Measurements from ENCODE around the gene PLAC1.

Gene PLAC1

GRCh38 chrX:134538316-134538715 is 120.0 kb downstream of the PLAC1 start:
- no peak for DNase-seq (ENCODE audit: low read depth)
- Histone ChIP-seq H3K27me3 (replicated peaks; ENCODE audit: control insufficient read depth, insufficient read depth, low read length) (peaks cover 5% of the 10 kb centered on the region), H3K4me1 (ENCODE audit: control insufficient read depth, insufficient read depth, low read length) (peaks cover 21% of the 10 kb centered on the region), H3K36me3 (ENCODE audit: control insufficient read depth, insufficient read depth, low read length, severe bottlenecking) (no peaks in the 10 kb centered on the region), H3K9me3 (ENCODE audit: control insufficient read depth, low read length) (no peaks in the 10 kb centered on the region), H3K9ac (ENCODE audit: low read length) (no peak overlapping the region), H3K4me3 (ENCODE audit: low read length) (no peak overlapping the region)

GRCh38 chrX:134537179-134537955 is 120.9 kb downstream of the PLAC1 start:
- Histone ChIP-seq H3K9me3 (ENCODE audit: control insufficient read depth, low read length) (no peaks in the 10 kb centered on the region), H3K4me3 (ENCODE audit: low read length) (no peak overlapping the region)
- DNase-seq (ENCODE audit: low read depth): no peak

GRCh38 chrX:134533952-134534351 is 124.3 kb downstream of the PLAC1 start:
- no peaks in the 10 kb centered on the region for H3K36me3 ChIP-seq (ENCODE audit: control insufficient read depth, insufficient read depth, low read length, severe bottlenecking)
- H3K9me3 ChIP-seq (ENCODE audit: control insufficient read depth, low read length): no peaks in the 10 kb centered on the region
- H3K4me3 ChIP-seq (ENCODE audit: low read length): no peak overlapping the region
- H3K27me3 ChIP-seq (replicated peaks; ENCODE audit: control insufficient read depth, insufficient read depth, low read length): no peaks in the 10 kb centered on the region
- no peak for DNase-seq (ENCODE audit: low read depth)
- H3K9ac ChIP-seq (ENCODE audit: low read length): no peak overlapping the region
- peaks cover 10% of the 10 kb centered on the region for H3K4me1 ChIP-seq (ENCODE audit: control insufficient read depth, insufficient read depth, low read length)

More at GRCh38 chrX:134537179-134537955, 120.9 kb downstream of the PLAC1 start:
- no peak overlapping the region for H3K9ac ChIP-seq (ENCODE audit: low read length)
- no peaks in the 10 kb centered on the region for H3K36me3 ChIP-seq (ENCODE audit: control insufficient read depth, insufficient read depth, low read length, severe bottlenecking)
- peaks cover 11% of the 10 kb centered on the region for H3K4me1 ChIP-seq (ENCODE audit: control insufficient read depth, insufficient read depth, low read length)
- peaks cover 5% of the 10 kb centered on the region for H3K27me3 ChIP-seq (replicated peaks; ENCODE audit: control insufficient read depth, insufficient read depth, low read length)

GRCh38 chrX:134533352-134533751 is 124.9 kb downstream of the PLAC1 start:
- Histone ChIP-seq H3K4me3 (ENCODE audit: low read length) (no peak overlapping the region), H3K9ac (ENCODE audit: low read length) (no peak overlapping the region), H3K4me1 (ENCODE audit: control insufficient read depth, insufficient read depth, low read length) (peaks cover 10% of the 10 kb centered on the region), H3K36me3 (ENCODE audit: control insufficient read depth, insufficient read depth, low read length, severe bottlenecking) (no peaks in the 10 kb centered on the region), H3K9me3 (ENCODE audit: control insufficient read depth, low read length) (no peaks in the 10 kb centered on the region), H3K27me3 (replicated peaks; ENCODE audit: control insufficient read depth, insufficient read depth, low read length) (no peaks in the 10 kb centered on the region)
- no peak for DNase-seq (ENCODE audit: low read depth)

GRCh38 chrX:134530845-134531244 is 127.4 kb downstream of the PLAC1 start:
- Histone ChIP-seq H3K4me3 (ENCODE audit: low read length) (no peak overlapping the region), H3K27me3 (replicated peaks; ENCODE audit: control insufficient read depth, insufficient read depth, low read length) (no peaks in the 10 kb centered on the region), H3K9me3 (ENCODE audit: control insufficient read depth, low read length) (no peaks in the 10 kb centered on the region), H3K4me1 (ENCODE audit: control insufficient read depth, insufficient read depth, low read length) (no peaks in the 10 kb centered on the region), H3K9ac (ENCODE audit: low read length) (no peak overlapping the region), H3K36me3 (ENCODE audit: control insufficient read depth, insufficient read depth, low read length, severe bottlenecking) (no peaks in the 10 kb centered on the region)
- no peak for DNase-seq (ENCODE audit: low read depth)

GRCh38 chrX:134529481-134529880 is 128.8 kb downstream of the PLAC1 start:
- H3K27me3 ChIP-seq (replicated peaks; ENCODE audit: control insufficient read depth, insufficient read depth, low read length): no peaks in the 10 kb centered on the region
- H3K9me3 ChIP-seq (ENCODE audit: control insufficient read depth, low read length): no peaks in the 10 kb centered on the region
- no peaks in the 10 kb centered on the region for H3K4me1 ChIP-seq (ENCODE audit: control insufficient read depth, insufficient read depth, low read length)
- DNase-seq (ENCODE audit: low read depth): no peak
- no peak overlapping the region for H3K4me3 ChIP-seq (ENCODE audit: low read length)
- no peaks in the 10 kb centered on the region for H3K36me3 ChIP-seq (ENCODE audit: control insufficient read depth, insufficient read depth, low read length, severe bottlenecking)
- no peak overlapping the region for H3K9ac ChIP-seq (ENCODE audit: low read length)

- Histone ChIP-seq H3K27me3 (replicated peaks; ENCODE audit: control insufficient read depth, insufficient read depth, low read length) (no peaks in the 10 kb centered on the region), H3K4me3 (ENCODE audit: low read length) (no peak overlapping the region), H3K36me3 (ENCODE audit: control insufficient read depth, insufficient read depth, low read length, severe bottlenecking) (no peaks in the 10 kb centered on the region), H3K4me1 (ENCODE audit: control insufficient read depth, insufficient read depth, low read length) (no peaks in the 10 kb centered on the region), H3K9ac (ENCODE audit: low read length) (no peak overlapping the region), H3K9me3 (ENCODE audit: control insufficient read depth, low read length) (no peaks in the 10 kb centered on the region)
- DNase-seq (ENCODE audit: low read depth): no peak
Measured at GRCh38 chrX:134528960-134529359, 129.3 kb downstream of the PLAC1 start.

GRCh38 chrX:134526399-134526798 is 131.9 kb downstream of the PLAC1 start:
- Histone ChIP-seq H3K4me1 (ENCODE audit: control insufficient read depth, insufficient read depth, low read length) (no peaks in the 10 kb centered on the region), H3K4me3 (ENCODE audit: low read length) (no peak overlapping the region), H3K36me3 (ENCODE audit: control insufficient read depth, insufficient read depth, low read length, severe bottlenecking) (no peaks in the 10 kb centered on the region), H3K9me3 (ENCODE audit: control insufficient read depth, low read length) (no peaks in the 10 kb centered on the region), H3K9ac (ENCODE audit: low read length) (no peak overlapping the region), H3K27me3 (replicated peaks; ENCODE audit: control insufficient read depth, insufficient read depth, low read length) (no peaks in the 10 kb centered on the region)
- DNase-seq (ENCODE audit: low read depth): no peak

- DNase-seq (ENCODE audit: low read depth): no peak
- Histone ChIP-seq H3K36me3 (ENCODE audit: control insufficient read depth, insufficient read depth, low read length, severe bottlenecking) (no peaks in the 10 kb centered on the region), H3K9me3 (ENCODE audit: control insufficient read depth, low read length) (no peaks in the 10 kb centered on the region), H3K4me3 (ENCODE audit: low read length) (no peak overlapping the region), H3K9ac (ENCODE audit: low read length) (no peak overlapping the region), H3K27me3 (replicated peaks; ENCODE audit: control insufficient read depth, insufficient read depth, low read length) (no peaks in the 10 kb centered on the region), H3K4me1 (ENCODE audit: control insufficient read depth, insufficient read depth, low read length) (no peaks in the 10 kb centered on the region)
Measured at GRCh38 chrX:134525086-134525792, 133.0 kb downstream of the PLAC1 start.

- no peak for DNase-seq (ENCODE audit: low read depth)
- no peaks in the 10 kb centered on the region for H3K27me3 ChIP-seq (replicated peaks; ENCODE audit: control insufficient read depth, insufficient read depth, low read length)
- H3K4me3 ChIP-seq (ENCODE audit: low read length): no peak overlapping the region
- no peaks in the 10 kb centered on the region for H3K36me3 ChIP-seq (ENCODE audit: control insufficient read depth, insufficient read depth, low read length, severe bottlenecking)
- H3K9ac ChIP-seq (ENCODE audit: low read length): no peak overlapping the region
- no peaks in the 10 kb centered on the region for H3K9me3 ChIP-seq (ENCODE audit: control insufficient read depth, low read length)
- no peaks in the 10 kb centered on the region for H3K4me1 ChIP-seq (ENCODE audit: control insufficient read depth, insufficient read depth, low read length)
Measured at GRCh38 chrX:134524181-134524580, 134.1 kb downstream of the PLAC1 start.

GRCh38 chrX:134520860-134521390 is 137.3 kb downstream of the PLAC1 start:
- peak; percentile 74 for DNase-seq (ENCODE audit: low read depth)
- Histone ChIP-seq H3K4me1 (ENCODE audit: control insufficient read depth, insufficient read depth, low read length) (no peaks in the 10 kb centered on the region), H3K9ac (ENCODE audit: low read length) (no peak overlapping the region)

More at GRCh38 chrX:134520860-134521390, 137.3 kb downstream of the PLAC1 start:
- Histone ChIP-seq H3K4me3 (ENCODE audit: low read length) (no peak overlapping the region), H3K9me3 (ENCODE audit: control insufficient read depth, low read length) (no peaks in the 10 kb centered on the region), H3K27me3 (replicated peaks; ENCODE audit: control insufficient read depth, insufficient read depth, low read length) (no peaks in the 10 kb centered on the region), H3K36me3 (ENCODE audit: control insufficient read depth, insufficient read depth, low read length, severe bottlenecking) (no peaks in the 10 kb centered on the region)
